Endothelial cell of umbilical vein (primary cell): ENCODE data around the gene TAF8. TPM values are rescaled to one million over a fixed set of nuclear protein-coding genes. Genes with fewer than 3 reads are reported as not detected.

Experiments used
- BruUV-seq: library from RNA; stranded (reverse); fragments of 400-500 nt; replicated peaks from 2 replicates; lab custom pipeline; 2021; lab: Mats Ljungman, UMichigan
- CTCF ChIA-PET: fragments of 300-600, 350-600 bp; sonication (Branson Sonifier 250); formaldehyde crosslinking; loops from one replicate; lab custom pipeline; 2021; ENCODE audit warnings: antibody characterized with exemption, inconsistent platforms; lab: Charles Lee
- POLR2A ChIA-PET: fragments of 300-600, 350-600 bp; sonication (Branson Sonifier 250); formaldehyde crosslinking; loops from one replicate; lab custom pipeline; 2021; ENCODE audit warnings: antibody characterized with exemption, inconsistent platforms; lab: Charles Lee
- DNase-seq: peaks from one replicate; pipeline ENCODE4 v3.0.0-alpha.2; 2011; ENCODE audit warnings: low read depth, low spot score
- FAIRE-seq: peaks from 2 replicates; lab custom pipeline; 2011; peaks lifted over from hg19 to GRCh38; lab: Jason Lieb, UNC
- H2AFZ ChIP-seq: 2 replicates; pipeline ENCODE4 v1.6.0; 2012; ENCODE audit warnings: low read depth, low read length, control low read depth, inconsistent platforms
- H3K27ac ChIP-seq: 2 replicates; pipeline ENCODE4 v1.5.1; 2011; ENCODE audit warnings: low read depth, mild to moderate bottlenecking, control low read depth, low read length, moderate library complexity; ENCODE audit not compliant: insufficient read depth
- H3K27me3 ChIP-seq, 2 experiments: 2 replicates each; pipeline versions ENCODE4 v1.6.0 to v1.6.1; 2011; ENCODE audit warnings: low read length in 2 of 2, mixed read lengths in 1 of 2; ENCODE audit not compliant: control insufficient read depth in 2 of 2, insufficient read depth in 2 of 2
- H3K36me3 ChIP-seq, 2 experiments: 2 replicates in 1 of 2; 3 replicates in 1 of 2; pipeline ENCODE4 v1.5.1; 2011; ENCODE audit warnings: low read length in 2 of 2, mild to moderate bottlenecking in 1 of 2, moderate library complexity in 1 of 2; ENCODE audit not compliant: control insufficient read depth in 2 of 2, insufficient read depth in 2 of 2; ENCODE audit errors: extremely low read depth in 1 of 2
- H3K4me1 ChIP-seq: 3 replicates; pipeline ENCODE4 v1.5.1; 2011; ENCODE audit warnings: mild to moderate bottlenecking, low read length; ENCODE audit not compliant: control insufficient read depth, insufficient read depth; ENCODE audit errors: extremely low read depth
- H3K4me2 ChIP-seq: 2 replicates; pipeline ENCODE4 v1.6.1; 2011; ENCODE audit warnings: low read length, control low read depth, mixed read lengths; ENCODE audit not compliant: insufficient read depth
- H3K4me3 ChIP-seq, 3 experiments: fragments of 200-600 bp in 1 of 3; sonication (generic), shearing (Covaris generic) in 1 of 3; replicated peaks in 1 of 3; 2 replicates each; pipeline ENCODE4 v1.5.1; 2011 to 2016; ENCODE audit warnings: control low read depth in 3 of 3, low read length in 3 of 3, mild to moderate bottlenecking in 2 of 3, inconsistent platforms in 1 of 3, low read depth in 1 of 3, moderate library complexity in 1 of 3; ENCODE audit not compliant: insufficient read depth in 1 of 3
- H3K79me2 ChIP-seq: 2 replicates; pipeline ENCODE4 v1.6.0; 2012; ENCODE audit warnings: low read length, inconsistent platforms; ENCODE audit not compliant: control insufficient read depth, insufficient read depth
- H3K9ac ChIP-seq: replicated peaks from 2 replicates; pipeline ENCODE3; 2011; ENCODE audit warnings: low read length, control low read depth; ENCODE audit not compliant: insufficient read depth; ENCODE audit errors: extremely low read depth
- H3K9me1 ChIP-seq: replicated peaks from 3 replicates; pipeline ENCODE4 v1.6.0; 2011; ENCODE audit warnings: mild to moderate bottlenecking, low read length; ENCODE audit not compliant: control insufficient read depth, insufficient read depth; ENCODE audit errors: extremely low read depth
- H3K9me3 ChIP-seq: replicated peaks from 2 replicates; pipeline ENCODE4 v1.5.1; 2012; ENCODE audit warnings: low read length, inconsistent platforms; ENCODE audit not compliant: control insufficient read depth, insufficient read depth
- H4K20me1 ChIP-seq: replicated peaks from 2 replicates; pipeline ENCODE3; 2011; ENCODE audit warnings: mild to moderate bottlenecking, low read length; ENCODE audit not compliant: control insufficient read depth, insufficient read depth; ENCODE audit errors: extremely low read depth
- CTCF ChIP-seq, 2 donors: IDR thresholded peaks; 1 replicate in 1 of 2; 2 replicates in 1 of 2; pipeline ENCODE4 v1.5.1; 2011; ENCODE audit warnings: low read length in 2 of 2, mild to moderate bottlenecking in 2 of 2, moderate library complexity in 2 of 2, control low read depth in 1 of 2, inconsistent platforms in 1 of 2, low read depth in 1 of 2; ENCODE audit not compliant: insufficient read depth in 1 of 2; ENCODE audit errors: extremely low read depth in 1 of 2
- EZH2 ChIP-seq: IDR thresholded peaks from 2 replicates; pipeline ENCODE4 v1.6.1; 2012; ENCODE audit warnings: borderline replicate concordance, low read depth, mild to moderate bottlenecking, moderate library complexity, low read length, inconsistent platforms; ENCODE audit not compliant: severe bottlenecking
- FOS ChIP-seq: IDR thresholded peaks from 2 replicates; pipeline ENCODE4 v1.6.1; 2011; ENCODE audit warnings: mild to moderate bottlenecking, low read length, moderate library complexity, borderline replicate concordance; ENCODE audit not compliant: insufficient read depth
- GATA2 ChIP-seq: IDR thresholded peaks from 2 replicates; pipeline ENCODE4 v1.7.0; 2011; ENCODE audit warnings: low read depth, mild to moderate bottlenecking, moderate library complexity, mixed read lengths, low read length; ENCODE audit not compliant: insufficient read length, insufficient read depth
- JUN ChIP-seq: IDR thresholded peaks from 2 replicates; pipeline ENCODE4 v1.6.1; 2011; ENCODE audit warnings: borderline replicate concordance, low read depth; ENCODE audit not compliant: insufficient read length, insufficient read depth
- MAX ChIP-seq: IDR thresholded peaks from 2 replicates; pipeline ENCODE4 v1.6.1; 2011; ENCODE audit not compliant: insufficient read depth, insufficient read length
- MYC ChIP-seq: IDR thresholded peaks from one replicate; pipeline ENCODE4 v1.6.1; 2011; ENCODE audit warnings: mild to moderate bottlenecking, low read depth, low read length
- POLR2A ChIP-seq: IDR thresholded peaks from 2 replicates; pipeline ENCODE4 v1.6.1; 2012; ENCODE audit warnings: low read depth, mild to moderate bottlenecking, control low read depth, low read length
- POLR2AphosphoS5 ChIP-seq: IDR thresholded peaks from 2 replicates; pipeline ENCODE4 v1.6.1; 2012; ENCODE audit warnings: low read depth, mild to moderate bottlenecking, control low read depth, low read length, moderate library complexity; ENCODE audit not compliant: insufficient read depth
- dilution Hi-C: fragments of 300-500 bp; cut with MboI; formaldehyde crosslinking; loops from one replicate; pipeline ENCODE4 v1.15.0; 2019; ENCODE audit warnings: low sequenced_read_pairs; ENCODE audit not compliant: extremely low pct_ligation_motif_present
- intact Hi-C: fragments of 100-400 bp; cut with micrococcal nuclease; formaldehyde crosslinking; loops from one replicate; pipeline ENCODE4 v1.10.0; 2022
- polyA plus RNA-seq, 4 experiments: library from polyadenylated mRNA; depleted of rRNA in 3 of 4; stranded (reverse) in 3 of 4; unstranded in 1 of 4; fragments of >200 nt; gene quantifications; 2 replicates each; pipeline versions ENCODE4 v1.2.1 to v1.2.3, GENCODE V29; 2011 to 2012; ENCODE audit warnings: missing spikeins in 1 of 4
- total RNA-seq: library from RNA; stranded (reverse); gene quantifications from 2 replicates; pipeline ENCODE4 v1.2.3, GENCODE V29; 2021

TAF8 gene
- total and polyA plus RNA-seq, 2 donors (not counting 3 experiments of a cell fraction or from before 2014, with no cell fraction given) = 32.9 to 45.4 TPM

- Histone ChIP-seq H3K27me3 (no peaks in the 10 kb centered on the region), H3K9ac (no peak overlapping the region), H3K9me1 (no peaks in the 10 kb centered on the region), H3K4me2 (no peak overlapping the region), H3K27ac (no peak overlapping the region), H3K9me3 (no peaks in the 10 kb centered on the region), H3K36me3 (peaks cover 4 to 31% of the 10 kb centered on the region in 2 experiments), H4K20me1 (no peaks in the 10 kb centered on the region), H3K4me3 (no peak overlapping the region), H3K79me2 (no peaks in the 10 kb centered on the region), H3K4me1 (no peaks in the 10 kb centered on the region), H2AFZ (no peak overlapping the region)
- intact Hi-C loops (no loop called here), dilution Hi-C loops (no loop called here)
- CTCF ChIA-PET = interaction anchor here (1.0 to 2.5 kb wide), 2 partner anchors 16 to 148 kb away, joined by 3 to 6 read pairs; partner anchors contain the start of gene TAF8
- BruUV-seq = no TSS peak
- TF ChIP-seq GATA2 (no peak), EZH2 (no peak), MAX (no peak), POLR2AphosphoS5 (no peak), FOS (no peak), POLR2A (no peak), JUN (no peak), CTCF (IDR thresholded peaks at IDR 0.05; ENCODE audit: extremely low read depth in 1 of 2, insufficient read depth in 1 of 2, low read depth in 1 of 2, low read length in 2 of 2) (no peak), MYC (no peak)
- POLR2A ChIA-PET = no interaction called here
- DNase-seq (no peak), FAIRE-seq (no peak)
These were observed 15.9 kb downstream of the TAF8 start for GRCh38 chr6:42066156-42066675.
